ENCODE measurements around the gene FHIT. TPM values are rescaled to one million over a fixed set of nuclear protein-coding genes. Genes with fewer than 3 reads are reported as not detected.

Gene FHIT
- polyA plus RNA-seq, 1 of the 3 experiments (the other 2 are of a cell fraction): 0.41 TPM

DNA sequence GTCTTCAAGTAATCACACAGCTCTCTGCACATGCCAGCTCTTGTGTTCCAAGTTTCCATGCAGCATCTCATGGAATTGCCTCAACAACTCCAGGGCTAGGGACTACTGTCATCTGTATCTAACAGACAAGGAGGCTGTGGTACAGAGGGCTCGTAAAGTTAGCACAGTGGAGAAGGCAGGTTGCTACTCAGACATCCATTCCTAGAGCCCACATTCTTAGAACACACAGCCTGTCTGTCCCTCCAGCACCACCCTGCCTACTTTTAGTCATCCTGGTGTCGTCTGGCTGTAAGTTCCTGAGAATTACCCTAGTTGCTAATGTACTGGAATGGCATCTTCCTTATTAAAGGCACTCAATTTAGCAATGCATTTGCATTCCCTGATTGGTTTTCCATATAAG, 862.5 kb downstream of the FHIT start:
- H3K4me2 ChIP-seq: no peak overlapping the region
- no peaks in the 10 kb centered on the region for H3K27me3 ChIP-seq (ENCODE audit: insufficient read depth)
- H3K9me2 ChIP-seq: no peaks in the 10 kb centered on the region
- CTCF ChIA-PET: no interaction called here
- no peaks in the 10 kb centered on the region for H3K4me1 ChIP-seq (ENCODE audit: control insufficient read depth in 1 of 2, insufficient read depth in 2 of 2, low read depth in 1 of 2, low read length in 1 of 2)
- H4K20me1 ChIP-seq (ENCODE audit: insufficient read depth): no peaks in the 10 kb centered on the region
- H3K27ac ChIP-seq (ENCODE audit: low read depth in 2 of 2, low read length in 1 of 2): no peak overlapping the region
- no peak overlapping the region for H3K4me3 ChIP-seq (ENCODE audit: low read depth in 2 of 2, low read length in 1 of 2)
- no peak overlapping the region for H3K9ac ChIP-seq
- H3K36me3 ChIP-seq (replicated peaks in 1 of 2; ENCODE audit: control insufficient read depth in 1 of 2, insufficient read depth in 2 of 2, low read length in 1 of 2): no peaks in the 10 kb centered on the region
- no peak overlapping the region for H2AFZ ChIP-seq (ENCODE audit: low read depth)
- POLR2A ChIA-PET: no interaction called here
- no peaks in the 10 kb centered on the region for H3F3A ChIP-seq (replicated peaks; ENCODE audit: insufficient read depth)
- H3K9me3 ChIP-seq: no peaks in the 10 kb centered on the region
- 39% methylated on average over 2 of the region's 2 CpGs for WGBS (ENCODE audit: low lambda C conversion rate)
- no peaks in the 10 kb centered on the region for H3K79me2 ChIP-seq (ENCODE audit: insufficient read depth)
- no peak for DNase-seq
- TF ChIP-seq NFIC (IDR thresholded peaks at IDR 0.05; ENCODE audit: borderline replicate concordance): no peak
- TF ChIP-seq, protein P1, sequence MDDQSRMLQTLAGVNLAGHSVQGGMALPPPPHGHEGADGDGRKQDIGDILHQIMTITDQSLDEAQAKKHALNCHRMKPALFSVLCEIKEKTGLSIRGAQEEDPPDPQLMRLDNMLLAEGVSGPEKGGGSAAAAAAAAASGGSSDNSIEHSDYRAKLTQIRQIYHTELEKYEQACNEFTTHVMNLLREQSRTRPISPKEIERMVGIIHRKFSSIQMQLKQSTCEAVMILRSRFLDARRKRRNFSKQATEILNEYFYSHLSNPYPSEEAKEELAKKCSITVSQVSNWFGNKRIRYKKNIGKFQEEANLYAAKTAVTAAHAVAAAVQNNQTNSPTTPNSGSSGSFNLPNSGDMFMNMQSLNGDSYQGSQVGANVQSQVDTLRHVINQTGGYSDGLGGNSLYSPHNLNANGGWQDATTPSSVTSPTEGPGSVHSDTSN (IDR thresholded peaks at IDR 0.05): no peak
- TF ChIP-seq, protein P2, sequence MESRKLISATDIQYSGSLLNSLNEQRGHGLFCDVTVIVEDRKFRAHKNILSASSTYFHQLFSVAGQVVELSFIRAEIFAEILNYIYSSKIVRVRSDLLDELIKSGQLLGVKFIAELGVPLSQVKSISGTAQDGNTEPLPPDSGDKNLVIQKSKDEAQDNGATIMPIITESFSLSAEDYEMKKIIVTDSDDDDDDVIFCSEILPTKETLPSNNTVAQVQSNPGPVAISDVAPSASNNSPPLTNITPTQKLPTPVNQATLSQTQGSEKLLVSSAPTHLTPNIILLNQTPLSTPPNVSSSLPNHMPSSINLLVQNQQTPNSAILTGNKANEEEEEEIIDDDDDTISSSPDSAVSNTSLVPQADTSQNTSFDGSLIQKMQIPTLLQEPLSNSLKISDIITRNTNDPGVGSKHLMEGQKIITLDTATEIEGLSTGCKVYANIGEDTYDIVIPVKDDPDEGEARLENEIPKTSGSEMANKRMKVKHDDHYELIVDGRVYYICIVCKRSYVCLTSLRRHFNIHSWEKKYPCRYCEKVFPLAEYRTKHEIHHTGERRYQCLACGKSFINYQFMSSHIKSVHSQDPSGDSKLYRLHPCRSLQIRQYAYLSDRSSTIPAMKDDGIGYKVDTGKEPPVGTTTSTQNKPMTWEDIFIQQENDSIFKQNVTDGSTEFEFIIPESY (IDR thresholded peaks at IDR 0.05; ENCODE audit: borderline replicate concordance, low read depth): no peak
- TF ChIP-seq FOSL2 (IDR thresholded peaks at IDR 0.05; ENCODE audit: borderline replicate concordance, low read depth): no peak
- TF ChIP-seq, protein P3, sequence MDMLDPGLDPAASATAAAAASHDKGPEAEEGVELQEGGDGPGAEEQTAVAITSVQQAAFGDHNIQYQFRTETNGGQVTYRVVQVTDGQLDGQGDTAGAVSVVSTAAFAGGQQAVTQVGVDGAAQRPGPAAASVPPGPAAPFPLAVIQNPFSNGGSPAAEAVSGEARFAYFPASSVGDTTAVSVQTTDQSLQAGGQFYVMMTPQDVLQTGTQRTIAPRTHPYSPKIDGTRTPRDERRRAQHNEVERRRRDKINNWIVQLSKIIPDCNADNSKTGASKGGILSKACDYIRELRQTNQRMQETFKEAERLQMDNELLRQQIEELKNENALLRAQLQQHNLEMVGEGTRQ (IDR thresholded peaks at IDR 0.05; ENCODE audit: borderline replicate concordance, low read depth, low read length): no peak
- no peak for TF ChIP-seq RFX5 (IDR thresholded peaks at IDR 0.05; ENCODE audit: low read length)
- no peak for TF ChIP-seq MEF2A (IDR thresholded peaks at IDR 0.05; ENCODE audit: borderline replicate concordance, low read depth)
- no peak for TF ChIP-seq POLR2AphosphoS5 (IDR thresholded peaks at IDR 0.05; ENCODE audit: low read depth, low read length)
- TF ChIP-seq TCF12 (IDR thresholded peaks at IDR 0.05): no peak
- no peak for TF ChIP-seq MAX (IDR thresholded peaks at IDR 0.05; ENCODE audit: low read depth)
- no peak for TF ChIP-seq JUND (IDR thresholded peaks at IDR 0.05)
- TF ChIP-seq ELF1 (IDR thresholded peaks at IDR 0.05): no peak
- no peak for TF ChIP-seq GABPA (IDR thresholded peaks at IDR 0.05; ENCODE audit: low read depth)
- TF ChIP-seq, protein P4, sequence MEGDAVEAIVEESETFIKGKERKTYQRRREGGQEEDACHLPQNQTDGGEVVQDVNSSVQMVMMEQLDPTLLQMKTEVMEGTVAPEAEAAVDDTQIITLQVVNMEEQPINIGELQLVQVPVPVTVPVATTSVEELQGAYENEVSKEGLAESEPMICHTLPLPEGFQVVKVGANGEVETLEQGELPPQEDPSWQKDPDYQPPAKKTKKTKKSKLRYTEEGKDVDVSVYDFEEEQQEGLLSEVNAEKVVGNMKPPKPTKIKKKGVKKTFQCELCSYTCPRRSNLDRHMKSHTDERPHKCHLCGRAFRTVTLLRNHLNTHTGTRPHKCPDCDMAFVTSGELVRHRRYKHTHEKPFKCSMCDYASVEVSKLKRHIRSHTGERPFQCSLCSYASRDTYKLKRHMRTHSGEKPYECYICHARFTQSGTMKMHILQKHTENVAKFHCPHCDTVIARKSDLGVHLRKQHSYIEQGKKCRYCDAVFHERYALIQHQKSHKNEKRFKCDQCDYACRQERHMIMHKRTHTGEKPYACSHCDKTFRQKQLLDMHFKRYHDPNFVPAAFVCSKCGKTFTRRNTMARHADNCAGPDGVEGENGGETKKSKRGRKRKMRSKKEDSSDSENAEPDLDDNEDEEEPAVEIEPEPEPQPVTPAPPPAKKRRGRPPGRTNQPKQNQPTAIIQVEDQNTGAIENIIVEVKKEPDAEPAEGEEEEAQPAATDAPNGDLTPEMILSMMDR (IDR thresholded peaks at IDR 0.05): no peak
- TF ChIP-seq GATA2 (CRISPR knock-in tag; IDR thresholded peaks at IDR 0.05): no peak
- TF ChIP-seq CHD2 (IDR thresholded peaks at IDR 0.05; ENCODE audit: low read length, partially characterized antibody): no peak
- no peak for TF ChIP-seq MXI1 (IDR thresholded peaks at IDR 0.05; ENCODE audit: low read depth, low read length)
